BJ (cell line): Measurements from ENCODE around the gene FAAP20. TPM values are rescaled to one million over a fixed set of nuclear protein-coding genes. Genes with fewer than 3 reads are reported as not detected.

Experiments
- CTCF ChIA-PET: fragments of 350-600 bp; formaldehyde crosslinking; extraction: SDS; loops from one replicate; lab custom pipeline; 2021; ENCODE audit warnings: antibody characterized with exemption, inconsistent platforms; lab: Yijun Ruan, JAX
- POLR2A ChIA-PET: fragments of 300-600 bp; sonication (Branson Sonifier 250); formaldehyde crosslinking; extraction: SDS; loops from one replicate; lab custom pipeline; 2021; ENCODE audit warnings: antibody characterized with exemption; lab: Charles Lee
- DNase-seq: peaks from one replicate; pipeline ENCODE4 v3.0.0-alpha.2; 2011; ENCODE audit warnings: low read depth
- H3K27me3 ChIP-seq: 2 replicates; pipeline ENCODE4 v1.6.0; 2011; ENCODE audit warnings: low read length; ENCODE audit not compliant: control insufficient read depth, insufficient read depth
- H3K36me3 ChIP-seq: 2 replicates; pipeline ENCODE4 v1.5.1; 2011; ENCODE audit warnings: low read length; ENCODE audit not compliant: control insufficient read depth, insufficient read depth
- H3K4me3 ChIP-seq: 2 replicates; pipeline ENCODE4 v1.5.1; 2011; ENCODE audit warnings: low read depth, mild to moderate bottlenecking, control low read depth, low read length
- polyA plus RNA-seq: library from polyadenylated mRNA; depleted of rRNA; stranded (reverse); fragments of >200 nt; gene quantifications from 2 replicates; pipeline ENCODE4 v1.2.3, GENCODE V29; 2011
- TF ChIP-seq, protein P1 (sequence below): IDR thresholded peaks from 2 replicates; pipeline ENCODE4 v1.5.1; 2011; ENCODE audit warnings: low read depth, mild to moderate bottlenecking, control low read depth, inconsistent platforms, low read length, moderate library complexity; ENCODE audit not compliant: insufficient read depth

FAAP20 gene
- polyA plus RNA-seq, 1 experiment, result 18.7 TPM

GRCh38 chr1:2166254-2166653 is 28.3 kb downstream of the FAAP20 start:
- Histone ChIP-seq H3K4me3 (no peak overlapping the region), H3K36me3 (no peaks in the 10 kb centered on the region), H3K27me3 (no peaks in the 10 kb centered on the region; the same call in 1 of the 2 replicates)
- ChIA-PET CTCF (interaction anchor here (0.8 to 4.1 kb wide), 2 partner anchors 8 to 16 kb away, joined by 5 to 25 read pairs; no protein-coding TSS in a partner anchor), POLR2A (no interaction called here)
- DNase-seq, result no peak
- TF ChIP-seq, protein P1, sequence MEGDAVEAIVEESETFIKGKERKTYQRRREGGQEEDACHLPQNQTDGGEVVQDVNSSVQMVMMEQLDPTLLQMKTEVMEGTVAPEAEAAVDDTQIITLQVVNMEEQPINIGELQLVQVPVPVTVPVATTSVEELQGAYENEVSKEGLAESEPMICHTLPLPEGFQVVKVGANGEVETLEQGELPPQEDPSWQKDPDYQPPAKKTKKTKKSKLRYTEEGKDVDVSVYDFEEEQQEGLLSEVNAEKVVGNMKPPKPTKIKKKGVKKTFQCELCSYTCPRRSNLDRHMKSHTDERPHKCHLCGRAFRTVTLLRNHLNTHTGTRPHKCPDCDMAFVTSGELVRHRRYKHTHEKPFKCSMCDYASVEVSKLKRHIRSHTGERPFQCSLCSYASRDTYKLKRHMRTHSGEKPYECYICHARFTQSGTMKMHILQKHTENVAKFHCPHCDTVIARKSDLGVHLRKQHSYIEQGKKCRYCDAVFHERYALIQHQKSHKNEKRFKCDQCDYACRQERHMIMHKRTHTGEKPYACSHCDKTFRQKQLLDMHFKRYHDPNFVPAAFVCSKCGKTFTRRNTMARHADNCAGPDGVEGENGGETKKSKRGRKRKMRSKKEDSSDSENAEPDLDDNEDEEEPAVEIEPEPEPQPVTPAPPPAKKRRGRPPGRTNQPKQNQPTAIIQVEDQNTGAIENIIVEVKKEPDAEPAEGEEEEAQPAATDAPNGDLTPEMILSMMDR, result no peak

DNA sequence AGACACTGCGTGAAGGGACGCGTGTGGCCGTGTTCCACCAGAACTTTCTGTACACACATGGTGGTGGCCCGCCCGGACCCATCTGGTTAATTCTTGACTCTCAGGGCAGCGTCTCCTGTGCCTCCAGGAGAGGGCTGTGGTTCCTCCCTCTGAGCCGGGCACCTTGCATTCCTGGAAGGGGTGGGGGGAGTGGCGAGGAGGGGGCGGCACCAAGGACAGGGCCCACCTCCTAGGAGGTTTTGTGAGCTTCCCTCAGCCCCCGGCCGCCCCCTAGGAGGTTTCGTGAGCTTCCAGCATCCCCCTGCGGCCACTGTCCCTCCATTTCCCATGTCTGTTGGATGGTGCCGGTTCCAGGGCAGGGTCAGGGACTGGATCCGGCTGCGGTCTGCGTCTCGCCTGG is 28.9 kb downstream of the FAAP20 start:
- H3K4me3 ChIP-seq, result no peak overlapping the region
- POLR2A ChIA-PET, result no interaction called here
- TF ChIP-seq, protein P1, result no peak
- no peak for DNase-seq
- CTCF ChIA-PET, result interaction anchor here (0.8 to 4.1 kb wide), 2 partner anchors 9 to 17 kb away, joined by 5 to 25 read pairs; no protein-coding TSS in a partner anchor
- H3K36me3 ChIP-seq, result no peaks in the 10 kb centered on the region
- no peaks in the 10 kb centered on the region; the same call in 1 of the 2 replicates for H3K27me3 ChIP-seq

GRCh38 chr1:2163205-2163604 is 31.4 kb downstream of the FAAP20 start:
- CTCF ChIA-PET, result interaction anchor here (4.1 kb wide), 1 partner anchor 11 kb away, joined by 25 read pairs; no protein-coding TSS in a partner anchor
- peaks cover 1% of the 10 kb centered on the region; the same call in 1 of the 2 replicates for H3K27me3 ChIP-seq

GRCh38 chr1:2160451-2161300 is 33.9 kb downstream of the FAAP20 start:
- ChIA-PET POLR2A (interaction anchor here (0.6 kb wide), 1 partner anchor 29 kb away, joined by 4 read pairs; no protein-coding TSS in a partner anchor), CTCF (interaction anchor here (1.0 to 3.3 kb wide), 2 partner anchors 9 to 14 kb away, joined by 3 to 17 read pairs; no protein-coding TSS in a partner anchor)
- Histone ChIP-seq H3K27me3 (peaks cover 1% of the 10 kb centered on the region; the same call in 1 of the 2 replicates), H3K36me3 (no peaks in the 10 kb centered on the region), H3K4me3 (no peak overlapping the region)
- DNase-seq, result no peak
- TF ChIP-seq, protein P1, result no peak

More at GRCh38 chr1:2163205-2163604, 31.4 kb downstream of the FAAP20 start:
- DNase-seq, result no peak
- no peaks in the 10 kb centered on the region for H3K36me3 ChIP-seq
- POLR2A ChIA-PET, result no interaction called here
- no peak overlapping the region for H3K4me3 ChIP-seq
- TF ChIP-seq, protein P1, result no peak

DNA sequence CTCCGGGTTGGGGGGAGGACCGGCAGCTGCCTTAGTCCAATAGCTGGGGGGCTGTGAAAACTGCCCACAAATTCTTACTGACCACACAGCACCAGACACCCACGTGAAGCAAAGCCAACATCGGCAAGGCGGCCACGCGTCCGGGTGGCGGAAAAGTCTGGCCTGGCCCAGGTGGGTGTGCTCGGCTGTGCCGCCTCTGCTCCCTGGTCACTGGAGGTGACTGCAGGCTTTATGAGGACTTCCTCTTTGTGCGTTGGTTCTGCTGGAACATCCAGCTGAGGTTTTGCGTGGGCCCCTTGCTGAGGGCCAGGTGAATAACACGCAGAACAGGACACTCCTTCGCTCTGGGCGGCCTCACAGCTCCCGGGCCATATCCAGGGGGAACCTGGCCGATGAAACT is 35.4 kb downstream of the FAAP20 start:
- ChIA-PET CTCF (interaction anchor here (3.3 kb wide), 1 partner anchor 16 kb away, joined by 17 read pairs; no protein-coding TSS in a partner anchor), POLR2A (no interaction called here)
- TF ChIP-seq, protein P1, result no peak
- Histone ChIP-seq H3K4me3 (no peak overlapping the region), H3K27me3 (peaks cover 1% of the 10 kb centered on the region; the same call in 1 of the 2 replicates), H3K36me3 (no peaks in the 10 kb centered on the region)
- DNase-seq, result no peak
